K562 (cell line): ENCODE measurements around the gene TUT4. TPM values are rescaled to one million over a fixed set of nuclear protein-coding genes. Genes with fewer than 3 reads are reported as not detected.

ENCODE experiments used
- ADNP ChIP-seq: fragments of 200-800 bp; sonication (Bioruptor generic); IDR thresholded peaks from 2 replicates; pipeline ENCODE4 v1.6.1; 2016; ENCODE audit warnings: missing genetic modification characterization, missing compliant biosample characterization
- ARID4B ChIP-seq: sonication (generic); formaldehyde crosslinking; IDR thresholded peaks from 2 replicates; pipeline ENCODE4 v1.8.0; 2022; ENCODE audit warnings: mild to moderate bottlenecking, missing genetic modification reagents
- CHD1 ChIP-seq: fragments of 200-600 bp; sonication (generic); IDR thresholded peaks from one replicate; pipeline ENCODE4 v1.6.1; 2012; ENCODE audit warnings: mild to moderate bottlenecking, moderate library complexity, low read length, inconsistent platforms
- FOXA3 ChIP-seq, 2 experiments: fragments of 450-650 bp in 1 of 2; sonication (generic) in 1 of 2; formaldehyde crosslinking; IDR thresholded peaks in 1 of 2; conservative IDR thresholded peaks in 1 of 2; 2 replicates each; pipeline versions ENCODE4 v1.4.0 to v1.8.0; 2020 to 2022; ENCODE audit warnings: mild to moderate bottlenecking in 2 of 2, missing genetic modification reagents in 1 of 2
- MAFG ChIP-seq: fragments of 450-650 bp; conservative IDR thresholded peaks from 2 replicates; pipeline ENCODE4 v1.6.1; 2016; ENCODE audit warnings: missing genetic modification characterization, missing compliant biosample characterization
- PYGO2 ChIP-seq: fragments of 450-650 bp; IDR thresholded peaks from 2 replicates; pipeline ENCODE4 v1.6.1; 2016; ENCODE audit warnings: mild to moderate bottlenecking, missing genetic modification characterization, moderate library complexity, missing compliant biosample characterization
- SPI1 ChIP-seq: IDR thresholded peaks from 2 replicates; pipeline ENCODE4 v1.6.1; 2011; ENCODE audit warnings: low read depth, low read length, control low read depth, borderline replicate concordance
- SRSF7 ChIP-seq: fragments of 200-400 bp; formaldehyde crosslinking; optimal IDR thresholded peaks from 2 replicates; pipeline ENCODE3; 2017; ENCODE audit warnings: mild to moderate bottlenecking, low read depth, low read length
- U2AF1 ChIP-seq: fragments of 200-400 bp; formaldehyde crosslinking; optimal IDR thresholded peaks from 2 replicates; pipeline ENCODE3; 2017; ENCODE audit warnings: mild to moderate bottlenecking, low read depth, low read length, moderate library complexity
- XRCC5 ChIP-seq: fragments of 200-400 bp; formaldehyde crosslinking; IDR thresholded peaks from 2 replicates; pipeline ENCODE4 v1.6.1; 2017; ENCODE audit warnings: low read depth, mild to moderate bottlenecking, low read length
- ZNF212 ChIP-seq: fragments of 450-650 bp; formaldehyde crosslinking; IDR thresholded peaks from 2 replicates; pipeline ENCODE4 v1.4.0; 2020; ENCODE audit warnings: mild to moderate bottlenecking
- ZNF407 ChIP-seq: fragments of 450-650 bp; IDR thresholded peaks from 2 replicates; pipeline ENCODE4 v1.6.1; 2016; ENCODE audit warnings: low read depth
- polyA plus RNA-seq, 8 experiments: library from polyadenylated mRNA; depleted of rRNA in 4 of 8; stranded (reverse) in 5 of 8; unstranded in 3 of 8; fragments of >200 nt; fragmentation: Nextera tagmentation in 2 of 8; fragmentation: Illumina TruSeq in 1 of 8; extraction: Ambion mirVana in 2 of 8; extraction: Trizol in 1 of 8; gene quantifications; 2 replicates each; pipeline versions ENCODE4 v1.2.1 to v1.2.3, GENCODE V29; 2011 to 2014; ENCODE audit warnings: inconsistent platforms in 1 of 8, missing spikeins in 1 of 8
- total RNA-seq, 7 experiments: library from RNA; depleted of rRNA in 6 of 7; stranded (reverse); fragments of >200 nt in 6 of 7; fragmentation: Illumina TruSeq in 2 of 7; extraction: Trizol in 2 of 7; gene quantifications; 2 replicates each; pipeline versions ENCODE4 v1.2.1 to v1.2.3, GENCODE V29; 2011 to 2021; ENCODE audit warnings: low replicate concordance in 1 of 7

The TUT4 gene
- total and polyA plus RNA-seq, 9 of the 15 experiments (the other 6 are each of a cell fraction or from before 2014, with no cell fraction given): 15.8 to 53.5 (median 36.7) TPM

- TF ChIP-seq ARID4B (CRISPR knock-in tag): peak; percentile 87; the same call in 1 of the 2 replicates
- no peak for TF ChIP-seq ADNP (tag)
- TF ChIP-seq ZNF212 (CRISPR knock-in tag): no peak
- no peak for TF ChIP-seq SPI1
- TF ChIP-seq U2AF1: peak; percentile 64
- TF ChIP-seq CHD1: peak; percentile 54
- no peak for TF ChIP-seq SRSF7
- TF ChIP-seq ZNF407: peak; percentile 71
- no peak for TF ChIP-seq MAFG (tag)
- TF ChIP-seq FOXA3 (CRISPR knock-in tag; conservative IDR thresholded peaks at IDR 0.05 in 1 of 2, IDR thresholded peaks at IDR 0.05 in 1 of 2): 0 out of 4 replicates have a peak, but pooled peaks of 1 of the 2 experiments have one; percentile 62
- no peak for TF ChIP-seq PYGO2 (tag)
- TF ChIP-seq XRCC5: 0 out of 2 replicates have a peak, but pooled peaks have one; percentile 30
Observed at GRCh38 chr1:52552505-52553361, at the start of gene TUT4 (continued).
